H9 (cell line): ENCODE data around the gene CREB5. TPM values are rescaled to one million over a fixed set of nuclear protein-coding genes. Genes with fewer than 3 reads are reported as not detected.

Experiments
- DNase-seq: peaks from one replicate; pipeline ENCODE4 v3.0.0-alpha.2; 2017
- H2AFZ ChIP-seq: one replicate; pipeline ENCODE4 v1.6.1; 2013; ENCODE audit warnings: mild to moderate bottlenecking, low read length, control low read depth, moderate library complexity
- H2AK5ac ChIP-seq: 2 replicates; pipeline ENCODE4 v1.6.1; 2013; ENCODE audit warnings: low read length, control low read depth, mixed read lengths; ENCODE audit not compliant: insufficient read length
- H2BK120ac ChIP-seq: one replicate; pipeline ENCODE4 v1.6.1; 2013; ENCODE audit warnings: low read depth, mild to moderate bottlenecking, low read length, control low read depth, inconsistent platforms; ENCODE audit not compliant: poor library complexity, severe bottlenecking
- H2BK12ac ChIP-seq: 2 replicates; pipeline ENCODE4 v1.6.1; 2013; ENCODE audit warnings: low read length, control low read depth, mixed read lengths, low read depth; ENCODE audit not compliant: insufficient read length
- H2BK15ac ChIP-seq: 2 replicates; pipeline ENCODE4 v1.6.1; 2013; ENCODE audit warnings: low read depth, low read length, control low read depth
- H2BK20ac ChIP-seq: one replicate; pipeline ENCODE4 v1.6.1; 2013; ENCODE audit warnings: low read depth, mild to moderate bottlenecking, low read length, control low read depth, inconsistent platforms; ENCODE audit not compliant: poor library complexity, severe bottlenecking
- H2BK5ac ChIP-seq: 2 replicates; pipeline ENCODE4 v1.6.1; 2013; ENCODE audit warnings: low read length, control low read depth, mixed read lengths; ENCODE audit not compliant: insufficient read length
- H3K14ac ChIP-seq: 2 replicates; pipeline ENCODE4 v1.6.1; 2013; ENCODE audit warnings: low read length, control low read depth; ENCODE audit not compliant: insufficient read depth
- H3K18ac ChIP-seq: 2 replicates; pipeline ENCODE4 v1.6.1; 2013; ENCODE audit warnings: low read depth, mild to moderate bottlenecking, mixed read lengths, low read length, control low read depth; ENCODE audit not compliant: insufficient read length
- H3K23ac ChIP-seq: 2 replicates; pipeline ENCODE4 v1.6.1; 2013; ENCODE audit warnings: low read length, control low read depth, mixed read lengths, low read depth; ENCODE audit not compliant: insufficient read length
- H3K23me2 ChIP-seq: 2 replicates; pipeline ENCODE4 v1.6.1; 2013; ENCODE audit warnings: low read depth, mild to moderate bottlenecking, mixed read lengths, low read length, control low read depth; ENCODE audit not compliant: insufficient read length, poor library complexity, severe bottlenecking
- H3K27ac ChIP-seq: 2 replicates; pipeline ENCODE4 v1.5.1; 2013; ENCODE audit warnings: low read length, control low read depth, mixed read lengths, low read depth; ENCODE audit not compliant: insufficient read length
- H3K27me3 ChIP-seq: 2 replicates; pipeline ENCODE4 v1.6.1; 2013; ENCODE audit warnings: low read length, control low read depth, inconsistent platforms; ENCODE audit not compliant: insufficient read depth
- H3K4ac ChIP-seq: 2 replicates; pipeline ENCODE4 v1.6.1; 2013; ENCODE audit warnings: low read depth, mild to moderate bottlenecking, control low read depth, inconsistent platforms, low read length, moderate library complexity
- H3K4me1 ChIP-seq: 2 replicates; pipeline ENCODE4 v1.6.1; 2013; ENCODE audit warnings: low read length, control low read depth, inconsistent platforms; ENCODE audit not compliant: insufficient read depth
- H3K4me2 ChIP-seq: 2 replicates; pipeline ENCODE4 v1.6.1; 2013; ENCODE audit warnings: low read length, control low read depth, mixed read lengths; ENCODE audit not compliant: insufficient read length, insufficient read depth
- H3K56ac ChIP-seq: 2 replicates; pipeline ENCODE4 v1.6.1; 2013; ENCODE audit warnings: low read depth, mild to moderate bottlenecking, mixed read lengths, low read length, control low read depth; ENCODE audit not compliant: insufficient read length
- H3K79me1 ChIP-seq: 2 replicates; pipeline ENCODE4 v1.6.1; 2013; ENCODE audit warnings: low read depth, mild to moderate bottlenecking, moderate library complexity, low read length, control low read depth, inconsistent platforms; ENCODE audit not compliant: insufficient read depth, poor library complexity, severe bottlenecking
- H3K79me2 ChIP-seq: 2 replicates; pipeline ENCODE4 v1.6.1; 2013; ENCODE audit warnings: low read length, control low read depth, inconsistent platforms; ENCODE audit not compliant: insufficient read depth
- H3K9ac ChIP-seq: 2 replicates; pipeline ENCODE4 v1.6.1; 2013; ENCODE audit warnings: low read length, control low read depth, mixed read lengths; ENCODE audit not compliant: insufficient read length; ENCODE audit errors: extremely low read depth
- H3K9me3 ChIP-seq: one replicate; pipeline ENCODE4 v1.6.1; 2013; ENCODE audit warnings: low read depth, low read length, inconsistent platforms; ENCODE audit not compliant: control insufficient read depth
- H3T11ph ChIP-seq: one replicate; pipeline ENCODE4 v1.6.1; 2013; ENCODE audit warnings: mild to moderate bottlenecking, low read length, control low read depth, inconsistent platforms
- H4K20me1 ChIP-seq: one replicate; pipeline ENCODE4 v1.6.1; 2013; ENCODE audit not compliant: control insufficient read depth, insufficient read length, insufficient read depth
- H4K5ac ChIP-seq: 2 replicates; pipeline ENCODE4 v1.6.1; 2013; ENCODE audit warnings: low read depth, mild to moderate bottlenecking, mixed read lengths, low read length, control low read depth; ENCODE audit not compliant: insufficient read length
- H4K8ac ChIP-seq: replicated peaks from 2 replicates; pipeline ENCODE4 v1.6.1; 2013; ENCODE audit warnings: low read length, control low read depth, mixed read lengths, low read depth; ENCODE audit not compliant: insufficient read length
- H4K91ac ChIP-seq: 2 replicates; pipeline ENCODE4 v1.6.1; 2013; ENCODE audit warnings: low read depth, mild to moderate bottlenecking, moderate library complexity, mixed read lengths, low read length, control low read depth; ENCODE audit not compliant: insufficient read length
- H3K27ac Mint-ChIP-seq, 3 experiments: 2 replicates in 2 of 3; 3 replicates in 1 of 3; pipeline ENCODE4 v1.8.0; 2020 to 2021; ENCODE audit warnings: mixed read lengths in 3 of 3, mild to moderate bottlenecking in 1 of 3, moderate library complexity in 1 of 3
- H3K27me3 Mint-ChIP-seq: 2 replicates; pipeline ENCODE4 v1.8.0; 2021; ENCODE audit warnings: low read depth, mild to moderate bottlenecking, moderate library complexity, mixed read lengths
- H3K36me3 Mint-ChIP-seq, 3 experiments: 2 replicates in 2 of 3; 3 replicates in 1 of 3; pipeline ENCODE4 v1.8.0; 2020 to 2021; ENCODE audit warnings: low read depth in 3 of 3, mixed read lengths in 3 of 3; ENCODE audit not compliant: insufficient read depth in 1 of 3
- H3K4me1 Mint-ChIP-seq, 2 experiments: 2 replicates each; pipeline ENCODE4 v1.8.0; 2020; ENCODE audit warnings: mixed read lengths in 2 of 2
- H3K4me3 Mint-ChIP-seq, 2 experiments: 2 replicates in 1 of 2; 3 replicates in 1 of 2; pipeline ENCODE4 v1.8.0; 2020 to 2021; ENCODE audit warnings: mild to moderate bottlenecking in 2 of 2, mixed read lengths in 2 of 2, moderate library complexity in 1 of 2
- H3K9me3 Mint-ChIP-seq, 2 experiments: 2 replicates in 1 of 2; 3 replicates in 1 of 2; pipeline ENCODE4 v1.8.0; 2020; ENCODE audit warnings: mild to moderate bottlenecking in 2 of 2, mixed read lengths in 2 of 2, moderate library complexity in 1 of 2
- WGBS: extraction: QIAGEN DNeasy Blood & Tissue Kit; methylation state at CpG from one replicate; pipeline ENCODE4 v1.1.7; 2013; ENCODE audit warnings: missing lambda C conversion rate, low lambda C conversion rate, mixed read lengths; ENCODE audit not compliant: insufficient read length; ENCODE audit errors: extremely low coverage; 5-methylcytosine and 5-hydroxymethylcytosine counted together
- total RNA-seq: library from RNA; stranded (reverse); gene quantifications from 2 replicates; pipeline ENCODE4 v1.2.1, GENCODE V29; 2021
- TF ChIP-seq, protein P1 (sequence below): fragments of 200-600 bp; sonication (generic); conservative IDR thresholded peaks from 3 replicates; pipeline ENCODE4 v1.8.0; 2021; ENCODE audit warnings: antibody characterized with exemption, mild to moderate bottlenecking

CREB5 gene
- total RNA-seq, 1 experiment from 2014 or later, result 4.0 TPM

DNA sequence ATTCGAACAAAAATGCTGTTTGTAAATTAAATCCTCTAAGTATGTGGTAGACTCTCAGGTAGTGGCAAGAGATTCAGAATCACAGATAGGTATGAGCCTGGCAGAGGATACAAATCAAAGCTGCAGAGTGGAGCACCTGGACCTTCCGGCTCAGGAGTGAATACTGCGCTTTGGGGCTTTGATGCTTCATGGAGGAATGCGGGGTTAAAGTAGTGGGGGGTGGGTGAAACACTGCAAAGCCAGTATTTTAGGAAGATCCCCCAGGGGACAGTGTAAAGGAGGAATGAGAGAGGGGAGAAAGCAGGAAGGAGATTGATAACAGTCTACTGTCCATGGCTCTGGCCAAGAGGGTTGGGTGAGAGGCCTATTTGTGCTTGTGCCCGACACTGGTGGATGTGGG is 43.2 kb downstream of the CREB5 start:
- TF ChIP-seq, protein P1, sequence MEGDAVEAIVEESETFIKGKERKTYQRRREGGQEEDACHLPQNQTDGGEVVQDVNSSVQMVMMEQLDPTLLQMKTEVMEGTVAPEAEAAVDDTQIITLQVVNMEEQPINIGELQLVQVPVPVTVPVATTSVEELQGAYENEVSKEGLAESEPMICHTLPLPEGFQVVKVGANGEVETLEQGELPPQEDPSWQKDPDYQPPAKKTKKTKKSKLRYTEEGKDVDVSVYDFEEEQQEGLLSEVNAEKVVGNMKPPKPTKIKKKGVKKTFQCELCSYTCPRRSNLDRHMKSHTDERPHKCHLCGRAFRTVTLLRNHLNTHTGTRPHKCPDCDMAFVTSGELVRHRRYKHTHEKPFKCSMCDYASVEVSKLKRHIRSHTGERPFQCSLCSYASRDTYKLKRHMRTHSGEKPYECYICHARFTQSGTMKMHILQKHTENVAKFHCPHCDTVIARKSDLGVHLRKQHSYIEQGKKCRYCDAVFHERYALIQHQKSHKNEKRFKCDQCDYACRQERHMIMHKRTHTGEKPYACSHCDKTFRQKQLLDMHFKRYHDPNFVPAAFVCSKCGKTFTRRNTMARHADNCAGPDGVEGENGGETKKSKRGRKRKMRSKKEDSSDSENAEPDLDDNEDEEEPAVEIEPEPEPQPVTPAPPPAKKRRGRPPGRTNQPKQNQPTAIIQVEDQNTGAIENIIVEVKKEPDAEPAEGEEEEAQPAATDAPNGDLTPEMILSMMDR, result no peak
- H3T11ph ChIP-seq, result no peak overlapping the region
- no peak overlapping the region for H3K18ac ChIP-seq
- Mint-ChIP-seq H3K9me3 (no peaks in the 10 kb centered on the region; a peak in 1 of 5 replicates), H3K4me3 (no peak overlapping the region), H3K36me3 (no peaks in the 10 kb centered on the region), H3K4me1 (peaks cover 16 to 20% of the 10 kb centered on the region in 2 experiments), H3K27me3 (peaks cover 1% of the 10 kb centered on the region), H3K27ac (peak overlapping the region in 1 of 3 experiments; percentile 92; a peak in 1 of 7 replicates)
- no peak overlapping the region for H2AFZ ChIP-seq
- no peak overlapping the region for H2BK5ac ChIP-seq
- no peak overlapping the region for H2BK15ac ChIP-seq
- no peaks in the 10 kb centered on the region for H4K20me1 ChIP-seq
- H3K27ac ChIP-seq, result no peak overlapping the region
- no peak overlapping the region for H3K4ac ChIP-seq
- H4K5ac ChIP-seq, result no peak overlapping the region
- H2BK12ac ChIP-seq, result no peak overlapping the region
- WGBS, result no CpG with 5 or more reads among the region's 5 CpGs
- no peak overlapping the region for H2AK5ac ChIP-seq
- H3K79me2 ChIP-seq, result no peaks in the 10 kb centered on the region
- H4K8ac ChIP-seq, result no peak overlapping the region
- no peak overlapping the region for H2BK120ac ChIP-seq
- no peak overlapping the region for H3K56ac ChIP-seq
- H3K4me1 ChIP-seq, result peaks cover 5% of the 10 kb centered on the region; the same call in 1 of the 2 replicates
- no peaks in the 10 kb centered on the region for H3K27me3 ChIP-seq
- no peaks in the 10 kb centered on the region for H3K23me2 ChIP-seq
- H3K9ac ChIP-seq, result no peak overlapping the region
- no peaks in the 10 kb centered on the region for H3K79me1 ChIP-seq
- H3K23ac ChIP-seq, result no peak overlapping the region
- H2BK20ac ChIP-seq, result no peak overlapping the region
- no peak overlapping the region for H3K14ac ChIP-seq
- H3K4me2 ChIP-seq, result no peak overlapping the region
- H4K91ac ChIP-seq, result no peak overlapping the region
- no peaks in the 10 kb centered on the region for H3K9me3 ChIP-seq
- no peak for DNase-seq
